K562 (cell line): ENCODE results near the gene CCDC27. TPM values are rescaled to one million over a fixed set of nuclear protein-coding genes. Genes with fewer than 3 reads are reported as not detected.

Experiments used
- ATAC-seq: fragments of 200-7000 bp; cut with Tn5 transposase; 3 replicates; pipeline ENCODE4 v1.9.1; 2020; ENCODE audit warnings: moderate library complexity
- BruUV-seq: library from RNA; stranded (reverse); fragments of 400-500 nt; replicated peaks from 2 replicates; lab custom pipeline; 2021; lab: Mats Ljungman, UMichigan
- CTCF ChIA-PET: fragments of 300-600 bp; formaldehyde crosslinking; extraction: SDS; loops from one replicate; lab custom pipeline; 2021; ENCODE audit warnings: low intra/inter-chr PET ratio; lab: Yijun Ruan, JAX
- POLR2A ChIA-PET: fragments of 300-600, 350-650 bp; sonication (Branson Sonifier 250); formaldehyde crosslinking; extraction: SDS; loops from one replicate; lab custom pipeline; 2021; ENCODE audit warnings: antibody characterized with exemption, inconsistent platforms; lab: Yijun Ruan, JAX
- DNase-seq, 4 experiments: peaks; one replicate each; pipeline versions ENCODE4 v3.0.0 to v3.0.0-alpha.2; 2011 to 2018; ENCODE audit warnings: low spot score in 3 of 4, mixed read lengths in 3 of 4; ENCODE audit errors: extremely low read depth in 1 of 4
- FAIRE-seq: peaks from 2 replicates; lab custom pipeline; 2011; peaks lifted over from hg19 to GRCh38; lab: Jason Lieb, UNC
- H2AFZ ChIP-seq: 2 replicates; pipeline ENCODE4 v1.6.0; 2011; ENCODE audit warnings: low read depth, low read length, control low read depth, inconsistent platforms
- H3K27ac ChIP-seq: fragments of 200-600 bp; 3 replicates; pipeline ENCODE4 v1.8.0; 2011; ENCODE audit warnings: low read depth, mild to moderate bottlenecking, control low read depth, inconsistent platforms, low read length, moderate library complexity, mixed read lengths; ENCODE audit errors: extremely low read depth
- H3K27me3 ChIP-seq, 2 experiments: fragments of 300-600 bp in 1 of 2; 2 replicates in 1 of 2; 3 replicates in 1 of 2; pipeline versions ENCODE4 v1.6.0 to v1.8.0; 2011; ENCODE audit warnings: inconsistent platforms in 2 of 2, low read length in 2 of 2, mild to moderate bottlenecking in 1 of 2, mixed read lengths in 1 of 2, moderate library complexity in 1 of 2; ENCODE audit not compliant: control insufficient read depth in 2 of 2, insufficient read depth in 2 of 2
- H3K36me3 ChIP-seq: fragments of 300-600 bp; 3 replicates; pipeline ENCODE4 v1.8.0; 2011; ENCODE audit warnings: mild to moderate bottlenecking, low read length, inconsistent platforms; ENCODE audit not compliant: control insufficient read depth, insufficient read depth
- H3K4me1 ChIP-seq, 2 experiments: fragments of 200-600 bp in 1 of 2; replicated peaks in 1 of 2; 2 replicates in 1 of 2; 3 replicates in 1 of 2; pipeline versions ENCODE4 v1.5.1 to v1.8.0; 2011; ENCODE audit warnings: inconsistent platforms in 2 of 2, low read length in 2 of 2, mild to moderate bottlenecking in 1 of 2, mixed read lengths in 1 of 2, moderate library complexity in 1 of 2; ENCODE audit not compliant: control insufficient read depth in 2 of 2, insufficient read depth in 2 of 2
- H3K4me2 ChIP-seq: 2 replicates; pipeline ENCODE4 v1.6.1; 2011; ENCODE audit warnings: low read length, control low read depth, inconsistent platforms, mixed read lengths; ENCODE audit not compliant: insufficient read depth
- H3K4me3 ChIP-seq: fragments of 200-600 bp; sonication (generic), shearing (Covaris generic); 2 replicates; pipeline ENCODE4 v1.5.1; 2016; ENCODE audit warnings: control low read depth, inconsistent platforms
- H3K79me2 ChIP-seq: fragments of 200-600 bp; 3 replicates; pipeline ENCODE4 v1.8.0; 2011; ENCODE audit warnings: low read length, inconsistent platforms; ENCODE audit not compliant: control insufficient read depth, insufficient read depth
- H3K9ac ChIP-seq, 2 experiments: 2 replicates each; pipeline versions ENCODE4 v1.6.0 to v1.6.1; 2011; ENCODE audit warnings: low read depth in 2 of 2, low read length in 2 of 2, control low read depth in 1 of 2, inconsistent platforms in 1 of 2, mild to moderate bottlenecking in 1 of 2, mixed read lengths in 1 of 2; ENCODE audit not compliant: insufficient read depth in 1 of 2
- H3K9me1 ChIP-seq: one replicate; pipeline ENCODE4 v1.6.0; 2011; ENCODE audit warnings: inconsistent platforms, mild to moderate bottlenecking, low read length, moderate library complexity; ENCODE audit not compliant: control insufficient read depth, insufficient read depth
- H3K9me3 ChIP-seq: replicated peaks from 2 replicates; pipeline ENCODE4 v1.5.1; 2011; ENCODE audit warnings: low read depth, low read length, inconsistent platforms; ENCODE audit not compliant: control insufficient read depth, insufficient read depth
- H4K20me1 ChIP-seq: replicated peaks from 2 replicates; pipeline ENCODE4 v1.6.1; 2011; ENCODE audit warnings: low read length, inconsistent platforms, mixed read lengths; ENCODE audit not compliant: control insufficient read depth, insufficient read depth
- CBFA2T3 ChIP-seq: fragments of 450-650 bp; IDR thresholded peaks from 2 replicates; pipeline ENCODE4 v1.6.1; 2017
- ETV6 ChIP-seq, 3 experiments: fragments of 150-350 bp in 1 of 3; sonication (generic) in 1 of 3; formaldehyde crosslinking in 1 of 3; IDR thresholded peaks; 2 replicates each; pipeline versions ENCODE4 v1.6.1 to v1.8.0; 2014 to 2022; ENCODE audit warnings: borderline replicate concordance in 2 of 3, low read depth in 2 of 3, antibody characterized with exemption in 1 of 3, low read length in 1 of 3, mild to moderate bottlenecking in 1 of 3, missing genetic modification reagents in 1 of 3
- KDM4B ChIP-seq, 2 experiments: fragments of 450-650 bp in 1 of 2; sonication (generic) in 1 of 2; IDR thresholded peaks; 2 replicates each; pipeline ENCODE4 v1.6.1; 2016 to 2017; ENCODE audit warnings: borderline replicate concordance in 2 of 2, antibody characterized with exemption in 1 of 2, low read depth in 1 of 2, mild to moderate bottlenecking in 1 of 2
- MAFK ChIP-seq: IDR thresholded peaks from 2 replicates; pipeline ENCODE4 v1.6.1; 2011; ENCODE audit warnings: low read length, improper control_type of control experiment
- NFRKB ChIP-seq: fragments of 450-650 bp; IDR thresholded peaks from 2 replicates; pipeline ENCODE4 v1.6.1; 2016; ENCODE audit warnings: low read depth
- RCOR1 ChIP-seq, 2 experiments: IDR thresholded peaks; 2 replicates each; pipeline ENCODE4 v1.6.1; 2012; ENCODE audit warnings: low read depth in 2 of 2, low read length in 2 of 2, borderline replicate concordance in 1 of 2, improper control_type of control experiment in 1 of 2
- SMARCC2 ChIP-seq: fragments of 450-650 bp; IDR thresholded peaks from 2 replicates; pipeline ENCODE4 v1.6.1; 2017; ENCODE audit warnings: antibody characterized with exemption, moderate library complexity, mild to moderate bottlenecking, low read depth
- ZNF121 ChIP-seq: sonication (generic); formaldehyde crosslinking; conservative IDR thresholded peaks from 2 replicates; pipeline ENCODE4 v1.8.0; 2022; ENCODE audit warnings: missing genetic modification reagents
- ZNF445 ChIP-seq: fragments of 250-450 bp; sonication (Bioruptor Pico); IDR thresholded peaks from 2 replicates; pipeline ENCODE4 v1.4.0; 2020; ENCODE audit warnings: low read depth, mild to moderate bottlenecking, moderate library complexity
- WGBS: fragments of 100-300 bp; shearing (Covaris generic); methylation state at CpG from one replicate; pipeline ENCODE4 v1.1.6; 2016; ENCODE audit warnings: low coverage, mixed read lengths; ENCODE audit not compliant: insufficient coverage; ENCODE audit errors: missing lambda C conversion rate; 5-methylcytosine and 5-hydroxymethylcytosine counted together
- in situ Hi-C: fragments of 300-500 bp; cut with MboI; formaldehyde crosslinking; loops from 4 replicates; pipeline ENCODE4 v1.15.0; 2018; ENCODE audit warnings: inconsistent platforms, mixed read lengths
- intact Hi-C: fragments of 100-400 bp; cut with micrococcal nuclease; formaldehyde crosslinking; loops from 2 replicates; pipeline ENCODE4 v1.14.2; 2022
- polyA plus RNA-seq, 8 experiments: library from polyadenylated mRNA; depleted of rRNA in 4 of 8; stranded (reverse) in 5 of 8; unstranded in 3 of 8; fragments of >200 nt; fragmentation: Nextera tagmentation in 2 of 8; fragmentation: Illumina TruSeq in 1 of 8; extraction: Ambion mirVana in 2 of 8; extraction: Trizol in 1 of 8; gene quantifications; 2 replicates each; pipeline versions ENCODE4 v1.2.1 to v1.2.3, GENCODE V29; 2011 to 2014; ENCODE audit warnings: inconsistent platforms in 1 of 8, missing spikeins in 1 of 8
- total RNA-seq, 7 experiments: library from RNA; depleted of rRNA in 6 of 7; stranded (reverse); fragments of >200 nt in 6 of 7; fragmentation: Illumina TruSeq in 2 of 7; extraction: Trizol in 2 of 7; gene quantifications; 2 replicates each; pipeline versions ENCODE4 v1.2.1 to v1.2.3, GENCODE V29; 2011 to 2021; ENCODE audit warnings: low replicate concordance in 1 of 7
- TF ChIP-seq, protein P1 (sequence below): sonication (generic); formaldehyde crosslinking; IDR thresholded peaks from 2 replicates; pipeline ENCODE4 v1.8.1; 2023; ENCODE audit warnings: missing genetic modification reagents, mild to moderate bottlenecking, borderline replicate concordance
- TF ChIP-seq, protein P2 (sequence below): sonication (generic); formaldehyde crosslinking; IDR thresholded peaks from 2 replicates; pipeline ENCODE4 v1.8.1; 2023; ENCODE audit warnings: mild to moderate bottlenecking, missing genetic modification reagents

CCDC27 gene
- total and polyA plus RNA-seq, 9 of the 15 experiments (the other 6 are each of a cell fraction or from before 2014, with no cell fraction given) = 0.01 to 0.04 TPM; not detected in 7

DNA sequence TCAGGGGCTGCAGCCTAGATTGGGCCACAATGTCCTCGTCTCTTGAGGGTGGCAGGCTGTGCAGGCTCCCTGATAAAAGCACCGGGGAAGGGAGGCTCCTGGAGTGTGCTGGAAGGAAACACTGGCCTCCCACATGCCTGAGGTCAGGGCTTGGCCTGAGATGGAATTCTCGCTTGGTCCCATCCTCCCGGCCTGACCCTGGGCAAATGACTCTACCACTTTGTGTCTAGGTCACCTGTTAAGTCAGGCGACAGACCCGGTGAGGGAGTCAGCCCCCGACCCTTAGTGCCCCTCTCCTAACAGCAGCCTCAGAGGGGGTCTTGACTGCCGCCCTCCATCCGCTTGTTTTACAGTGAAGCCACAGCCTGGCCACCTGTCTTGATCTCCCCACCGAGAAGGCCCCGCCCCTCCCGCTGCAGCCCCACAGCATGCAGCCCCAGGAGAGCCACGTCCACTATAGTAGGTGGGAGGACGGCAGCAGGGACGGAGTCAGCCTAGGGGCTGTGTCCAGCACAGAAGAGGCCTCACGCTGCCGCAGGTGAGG lies 22.8 kb downstream of the CCDC27 start (continued):
- TF ChIP-seq, protein P1, sequence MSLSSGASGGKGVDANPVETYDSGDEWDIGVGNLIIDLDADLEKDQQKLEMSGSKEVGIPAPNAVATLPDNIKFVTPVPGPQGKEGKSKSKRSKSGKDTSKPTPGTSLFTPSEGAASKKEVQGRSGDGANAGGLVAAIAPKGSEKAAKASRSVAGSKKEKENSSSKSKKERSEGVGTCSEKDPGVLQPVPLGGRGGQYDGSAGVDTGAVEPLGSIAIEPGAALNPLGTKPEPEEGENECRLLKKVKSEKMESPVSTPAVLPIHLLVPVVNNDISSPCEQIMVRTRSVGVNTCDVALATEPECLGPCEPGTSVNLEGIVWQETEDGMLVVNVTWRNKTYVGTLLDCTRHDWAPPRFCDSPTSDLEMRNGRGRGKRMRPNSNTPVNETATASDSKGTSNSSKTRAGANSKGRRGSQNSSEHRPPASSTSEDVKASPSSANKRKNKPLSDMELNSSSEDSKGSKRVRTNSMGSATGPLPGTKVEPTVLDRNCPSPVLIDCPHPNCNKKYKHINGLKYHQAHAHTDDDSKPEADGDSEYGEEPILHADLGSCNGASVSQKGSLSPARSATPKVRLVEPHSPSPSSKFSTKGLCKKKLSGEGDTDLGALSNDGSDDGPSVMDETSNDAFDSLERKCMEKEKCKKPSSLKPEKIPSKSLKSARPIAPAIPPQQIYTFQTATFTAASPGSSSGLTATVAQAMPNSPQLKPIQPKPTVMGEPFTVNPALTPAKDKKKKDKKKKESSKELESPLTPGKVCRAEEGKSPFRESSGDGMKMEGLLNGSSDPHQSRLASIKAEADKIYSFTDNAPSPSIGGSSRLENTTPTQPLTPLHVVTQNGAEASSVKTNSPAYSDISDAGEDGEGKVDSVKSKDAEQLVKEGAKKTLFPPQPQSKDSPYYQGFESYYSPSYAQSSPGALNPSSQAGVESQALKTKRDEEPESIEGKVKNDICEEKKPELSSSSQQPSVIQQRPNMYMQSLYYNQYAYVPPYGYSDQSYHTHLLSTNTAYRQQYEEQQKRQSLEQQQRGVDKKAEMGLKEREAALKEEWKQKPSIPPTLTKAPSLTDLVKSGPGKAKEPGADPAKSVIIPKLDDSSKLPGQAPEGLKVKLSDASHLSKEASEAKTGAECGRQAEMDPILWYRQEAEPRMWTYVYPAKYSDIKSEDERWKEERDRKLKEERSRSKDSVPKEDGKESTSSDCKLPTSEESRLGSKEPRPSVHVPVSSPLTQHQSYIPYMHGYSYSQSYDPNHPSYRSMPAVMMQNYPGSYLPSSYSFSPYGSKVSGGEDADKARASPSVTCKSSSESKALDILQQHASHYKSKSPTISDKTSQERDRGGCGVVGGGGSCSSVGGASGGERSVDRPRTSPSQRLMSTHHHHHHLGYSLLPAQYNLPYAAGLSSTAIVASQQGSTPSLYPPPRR = 0 out of 2 replicates have a peak, but pooled peaks have one; percentile 61
- TF ChIP-seq, all 486 proteins: peak for 128

DNA sequence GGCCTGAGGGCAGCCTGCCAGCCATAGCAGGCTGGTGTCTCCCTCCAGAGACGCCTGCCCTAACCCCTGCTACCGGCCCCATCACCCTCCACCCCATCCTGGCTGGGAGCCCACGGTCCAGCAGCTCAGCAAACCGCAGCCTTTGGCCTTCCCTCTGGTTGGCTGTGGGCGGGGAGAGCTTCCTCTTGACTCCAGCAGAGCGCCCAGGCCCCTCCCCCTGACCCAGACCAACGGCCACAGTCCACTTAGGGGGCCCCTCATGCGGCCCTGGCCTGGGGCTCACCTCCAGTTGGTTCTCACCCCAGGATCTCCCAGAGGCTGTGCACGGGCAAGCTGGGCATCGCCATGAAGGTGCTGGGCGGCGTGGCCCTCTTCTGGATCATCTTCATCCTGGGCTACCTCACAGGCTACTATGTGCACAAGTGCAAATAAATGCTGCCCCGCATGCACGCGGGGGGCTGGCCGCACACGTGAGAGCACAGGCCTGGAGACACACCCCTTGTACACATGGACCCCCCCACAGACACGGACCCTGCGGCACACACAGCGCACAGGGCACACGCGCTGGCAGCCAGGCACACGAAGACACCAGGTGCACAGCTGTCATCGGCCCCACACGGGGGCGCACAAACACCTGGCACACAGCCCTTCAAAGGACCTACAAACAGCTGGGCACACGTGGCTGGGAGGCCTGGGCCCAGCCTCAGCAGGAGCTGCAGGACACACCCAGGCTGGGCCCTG lies 23.4 kb downstream of the CCDC27 start:
- peak; percentile 11 for FAIRE-seq
- no TSS peak for BruUV-seq
- peak overlapping the region; percentile 92 for H3K4me2 ChIP-seq
- TF ChIP-seq SMARCC2 (no peak), RCOR1 (IDR thresholded peaks at IDR 0.05; ENCODE audit: borderline replicate concordance in 1 of 2, low read depth in 2 of 2, low read length in 2 of 2) (peak; percentile 53 to 83; a peak in 3 of 4 replicates), ZNF445 (CRISPR knock-in tag) (0 out of 2 replicates have a peak, but pooled peaks have one; percentile 33), ETV6 (IDR thresholded peaks at IDR 0.05; ENCODE audit: borderline replicate concordance in 1 of 2, low read depth in 2 of 2, low read length in 1 of 2) (no peak), ETV6 (CRISPR knock-in tag; IDR thresholded peaks at IDR 0.05; ENCODE audit: borderline replicate concordance) (peak; percentile 21; the same call in 1 of the 2 replicates), KDM4B (IDR thresholded peaks at IDR 0.05; ENCODE audit: borderline replicate concordance in 2 of 2, low read depth in 1 of 2) (peak in 1 of 2 experiments; percentile 27; a peak in 1 of 4 replicates), ZNF121 (no peak), NFRKB (no peak), CBFA2T3 (peak; percentile 74), MAFK (no peak; the same call in 1 of the 2 replicates)
- TF ChIP-seq, protein P2, sequence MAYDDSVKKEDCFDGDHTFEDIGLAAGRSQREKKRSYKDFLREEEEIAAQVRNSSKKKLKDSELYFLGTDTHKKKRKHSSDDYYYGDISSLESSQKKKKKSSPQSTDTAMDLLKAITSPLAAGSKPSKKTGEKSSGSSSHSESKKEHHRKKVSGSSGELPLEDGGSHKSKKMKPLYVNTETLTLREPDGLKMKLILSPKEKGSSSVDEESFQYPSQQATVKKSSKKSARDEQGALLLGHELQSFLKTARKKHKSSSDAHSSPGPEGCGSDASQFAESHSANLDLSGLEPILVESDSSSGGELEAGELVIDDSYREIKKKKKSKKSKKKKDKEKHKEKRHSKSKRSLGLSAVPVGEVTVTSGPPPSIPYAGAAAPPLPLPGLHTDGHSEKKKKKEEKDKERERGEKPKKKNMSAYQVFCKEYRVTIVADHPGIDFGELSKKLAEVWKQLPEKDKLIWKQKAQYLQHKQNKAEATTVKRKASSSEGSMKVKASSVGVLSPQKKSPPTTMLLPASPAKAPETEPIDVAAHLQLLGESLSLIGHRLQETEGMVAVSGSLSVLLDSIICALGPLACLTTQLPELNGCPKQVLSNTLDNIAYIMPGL (CRISPR knock-in tag) = 0 out of 2 replicates have a peak, but pooled peaks have one; percentile 78

More for the DNA sequence above, 23.4 kb downstream of the CCDC27 start:
- 5% methylated on average over 27 of the region's 27 CpGs for WGBS
- Histone ChIP-seq H3K36me3 (peaks cover 28% of the 10 kb centered on the region; the same call in 2 of the 3 replicates), H3K4me1 (peaks cover 26 to 87% of the 10 kb centered on the region in 2 experiments), H3K9me1 (peaks cover 5% of the 10 kb centered on the region), H3K27ac (peak overlapping the region; percentile 66), H4K20me1 (no peaks in the 10 kb centered on the region), H3K4me3 (peak overlapping the region; percentile 7; the same call in 1 of the 2 replicates), H3K9me3 (no peaks in the 10 kb centered on the region), H2AFZ (peak overlapping the region; percentile 42), H3K9ac (peak overlapping the region; percentile 60 to 84), H3K27me3 (no peaks in the 10 kb centered on the region), H3K79me2 (peaks cover 38% of the 10 kb centered on the region)
- in situ Hi-C loops = no loop called here
- CTCF ChIA-PET = no interaction called here
- POLR2A ChIA-PET = interaction anchor here (0.6 to 2.3 kb wide), 13 partner anchors 9 to 217 kb away, joined by 3 to 14 read pairs (median 3); partner anchors contain the start of gene LRRC47
- peak; percentile 85 to 98 (median 91) for DNase-seq
- intact Hi-C loops = loop anchor here (2.0 to 5.0 kb wide), 4 partner anchors 29 to 125 kb away; partner anchors contain the start of genes C1orf174, CEP104 and DFFB
- ATAC-seq = peak; percentile 71
